ENCODE measurements around the gene ATP9A. TPM values are rescaled to one million over a fixed set of nuclear protein-coding genes. Genes with fewer than 3 reads are reported as not detected.

Gene ATP9A
- total and polyA plus RNA-seq, 12 donors: 3.4 to 32.1 (median 24.6) TPM

- WGBS, 2 donors: 94% methylated on average over 5 of the region's 5 CpGs
- intact Hi-C loops (cut with DNase I): no loop called here
- no peaks in the 10 kb centered on the region for H3K4me1 ChIP-seq
Measured at GRCh38 chr20:51602131-51602530, 166.1 kb downstream of the ATP9A start.

GRCh38 chr20:51600950-51601349 is 167.2 kb downstream of the ATP9A start:
- Histone ChIP-seq H3K27ac (no peak overlapping the region), H3K4me3 (no peak overlapping the region), H3K4me1 (no peaks in the 10 kb centered on the region), H3K9me3 (no peaks in the 10 kb centered on the region), H3K27me3 (no peaks in the 10 kb centered on the region), H3K36me3 (peaks cover 0 to 73% (median 4%) of the 10 kb centered on the region in 9 donors)
- DNase-seq (no peak), ATAC-seq (no peak)
- intact Hi-C loops (cut with DNase I): no loop called here
- WGBS, 2 donors: 90 to 93% methylated on average over 14 of the region's 14 CpGs
- TF ChIP-seq, protein P1, sequence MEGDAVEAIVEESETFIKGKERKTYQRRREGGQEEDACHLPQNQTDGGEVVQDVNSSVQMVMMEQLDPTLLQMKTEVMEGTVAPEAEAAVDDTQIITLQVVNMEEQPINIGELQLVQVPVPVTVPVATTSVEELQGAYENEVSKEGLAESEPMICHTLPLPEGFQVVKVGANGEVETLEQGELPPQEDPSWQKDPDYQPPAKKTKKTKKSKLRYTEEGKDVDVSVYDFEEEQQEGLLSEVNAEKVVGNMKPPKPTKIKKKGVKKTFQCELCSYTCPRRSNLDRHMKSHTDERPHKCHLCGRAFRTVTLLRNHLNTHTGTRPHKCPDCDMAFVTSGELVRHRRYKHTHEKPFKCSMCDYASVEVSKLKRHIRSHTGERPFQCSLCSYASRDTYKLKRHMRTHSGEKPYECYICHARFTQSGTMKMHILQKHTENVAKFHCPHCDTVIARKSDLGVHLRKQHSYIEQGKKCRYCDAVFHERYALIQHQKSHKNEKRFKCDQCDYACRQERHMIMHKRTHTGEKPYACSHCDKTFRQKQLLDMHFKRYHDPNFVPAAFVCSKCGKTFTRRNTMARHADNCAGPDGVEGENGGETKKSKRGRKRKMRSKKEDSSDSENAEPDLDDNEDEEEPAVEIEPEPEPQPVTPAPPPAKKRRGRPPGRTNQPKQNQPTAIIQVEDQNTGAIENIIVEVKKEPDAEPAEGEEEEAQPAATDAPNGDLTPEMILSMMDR (IDR thresholded peaks at IDR 0.05): no peak

More at GRCh38 chr20:51602131-51602530, 166.1 kb downstream of the ATP9A start:
- no peaks in the 10 kb centered on the region for H3K9me3 ChIP-seq
- H3K4me3 ChIP-seq: no peak overlapping the region
- H3K27me3 ChIP-seq: no peaks in the 10 kb centered on the region
- no peak for DNase-seq
- TF ChIP-seq, protein P1 (IDR thresholded peaks at IDR 0.05): no peak
- no peak for ATAC-seq
- peaks cover 0 to 83% (median 4%) of the 10 kb centered on the region in 9 donors for H3K36me3 ChIP-seq
- H3K27ac ChIP-seq: no peak overlapping the region

DNA sequence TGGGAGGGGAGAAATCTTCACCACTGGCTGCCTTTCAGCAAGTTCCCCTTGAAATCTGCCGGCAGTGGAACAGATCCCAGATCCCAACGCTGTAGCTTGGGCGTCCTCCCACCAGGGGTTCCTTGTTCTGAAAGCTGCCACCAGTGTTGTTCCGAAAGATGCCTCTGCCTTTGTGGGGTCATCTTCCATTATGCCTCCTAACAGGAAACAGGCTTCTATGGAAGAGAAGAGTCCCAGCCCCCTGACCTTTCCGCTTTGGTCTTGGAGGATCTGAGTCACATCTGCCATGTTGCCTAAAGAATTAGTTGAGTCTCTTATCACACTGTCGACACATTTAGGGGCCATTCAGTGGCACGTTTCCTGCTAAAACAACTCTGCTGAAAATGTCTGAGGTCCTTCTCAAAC is 168.2 kb downstream of the ATP9A start:
- no peak overlapping the region for H3K27ac ChIP-seq
- H3K4me1 ChIP-seq: peaks cover 0 to 7% (median 0%) of the 10 kb centered on the region in 9 donors
- no peaks in the 10 kb centered on the region for H3K27me3 ChIP-seq
- peaks cover 0 to 64% (median 4%) of the 10 kb centered on the region in 9 donors for H3K36me3 ChIP-seq
- ATAC-seq (no peak), DNase-seq (no peak)
- intact Hi-C loops (cut with DNase I): no loop called here
- 65 to 66% methylated on average over 7 of the region's 7 CpGs for WGBS, 2 donors
- no peaks in the 10 kb centered on the region for H3K9me3 ChIP-seq
- H3K4me3 ChIP-seq: no peak overlapping the region
- TF ChIP-seq, protein P1 (IDR thresholded peaks at IDR 0.05): no peak

DNA sequence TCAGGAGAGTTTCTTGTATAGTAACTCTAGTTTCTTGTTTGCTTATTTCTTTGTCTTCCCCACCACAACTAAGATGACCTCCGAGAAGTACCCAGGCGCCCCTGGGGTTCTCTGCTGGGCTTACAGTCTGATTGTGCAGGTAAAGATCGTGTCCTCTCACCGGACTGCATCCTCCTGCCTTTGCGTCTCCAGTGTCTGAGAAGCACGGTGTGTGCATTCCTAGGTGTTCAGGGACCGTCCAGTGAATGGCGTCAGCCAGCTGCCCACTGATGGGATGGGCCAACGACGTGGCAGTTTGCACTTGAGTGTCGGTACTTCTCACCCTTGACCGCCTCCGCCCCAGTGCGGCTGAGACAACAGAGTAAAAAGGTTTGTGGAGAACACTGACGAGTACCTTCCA is 169.6 kb downstream of the ATP9A start:
- Histone ChIP-seq H3K36me3 (peaks cover 0 to 49% (median 0%) of the 10 kb centered on the region in 9 donors), H3K27me3 (no peaks in the 10 kb centered on the region), H3K27ac (no peak overlapping the region), H3K4me3 (no peak overlapping the region), H3K4me1 (peaks cover 0 to 15% (median 9%) of the 10 kb centered on the region in 9 donors), H3K9me3 (no peaks in the 10 kb centered on the region)
- intact Hi-C loops (cut with DNase I): loop anchor here in 9 of 10 donors (5.0 to 10.0 kb wide), 3 partner anchors 211 to 614 kb away; no protein-coding TSS in a partner anchor
- DNase-seq: no peak
- WGBS, 2 donors: 93 to 96% methylated on average over 15 of the region's 15 CpGs
- TF ChIP-seq, protein P1 (IDR thresholded peaks at IDR 0.05): no peak
- ATAC-seq: no peak
